ENCODE data around the gene KLF11.
"Not testable (repeated sequence)": the region's sequence is repeated elsewhere in the genome, so short reads cannot be mapped to it uniquely, and the experiment has no call there.

Gene KLF11

DNA sequence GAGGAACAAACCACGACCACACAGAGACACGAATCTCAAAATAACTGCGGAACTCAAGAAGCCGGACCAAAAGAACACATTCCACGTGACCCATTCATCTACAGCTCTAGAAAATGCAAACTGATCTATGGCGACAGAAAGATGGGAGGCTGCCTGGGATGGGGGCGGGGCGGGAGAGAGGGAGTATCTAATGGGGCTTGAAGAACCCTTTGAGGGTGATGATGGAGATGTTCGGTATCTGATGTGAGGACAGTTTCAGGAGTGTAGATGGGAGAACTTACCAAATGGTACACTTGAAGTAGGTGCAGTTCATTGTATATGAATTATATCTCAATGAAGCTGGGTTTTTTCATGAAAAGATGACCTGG, 34.6 kb upstream of the KLF11 start:
- Histone ChIP-seq H3K4me3 (peak overlapping the region; percentile 32; the same call in 1 of the 2 replicates), H3K4me2 (peak overlapping the region; percentile 73), H3K9ac (peak overlapping the region; percentile 57; the same call in 1 of the 2 replicates), H3K4me1 (peaks cover 54% of the 10 kb centered on the region), H3K9me3 (peaks cover 10% of the 10 kb centered on the region), H4K20me1 (no peaks in the 10 kb centered on the region), H3K27ac (peak overlapping the region; percentile 78), H3K36me3 (no peaks in the 10 kb centered on the region), H3K27me3 (no peaks in the 10 kb centered on the region)
- TF ChIP-seq Cebpa-rat (IDR thresholded peaks at IDR 0.05) = no peak

DNA sequence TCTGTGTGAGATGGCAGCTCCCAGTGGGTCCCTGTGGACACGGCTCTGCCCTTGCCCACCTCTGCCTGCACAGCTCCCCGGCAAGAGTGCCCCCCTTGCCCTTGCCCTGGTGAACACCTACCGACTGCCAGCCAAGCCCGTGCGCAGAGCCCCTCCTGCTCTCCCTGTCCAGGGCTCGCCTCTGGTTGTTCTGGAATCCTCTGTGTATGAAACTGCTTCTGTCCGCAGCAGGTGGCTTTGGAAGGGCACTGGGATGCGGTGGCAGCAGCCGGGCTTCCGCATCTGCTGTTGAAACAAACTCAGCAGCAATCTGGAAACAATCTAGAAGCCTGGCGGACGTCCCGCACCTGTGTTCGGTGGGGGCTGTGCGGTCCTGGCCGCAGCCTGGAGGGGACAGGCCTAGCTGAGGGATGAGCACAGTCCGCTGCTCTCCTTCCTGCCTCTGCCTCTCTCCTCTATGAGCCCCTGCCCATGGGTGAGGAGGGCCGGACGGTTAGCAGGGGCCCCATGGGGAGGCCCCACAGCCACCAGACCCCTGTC, 34.0 kb upstream of the KLF11 start:
- Histone ChIP-seq H3K4me1 (peaks cover 54% of the 10 kb centered on the region), H3K4me2 (peak overlapping the region; percentile 73), H4K20me1 (no peaks in the 10 kb centered on the region), H3K4me3 (peak overlapping the region; percentile 16; the same call in 1 of the 2 replicates), H3K9ac (peak overlapping the region; percentile 57), H3K36me3 (no peaks in the 10 kb centered on the region), H3K27me3 (no peaks in the 10 kb centered on the region), H3K27ac (peak overlapping the region; percentile 78), H3K9me3 (peaks cover 10% of the 10 kb centered on the region)
- TF ChIP-seq Cebpa-rat (IDR thresholded peaks at IDR 0.05) = no peak

DNA sequence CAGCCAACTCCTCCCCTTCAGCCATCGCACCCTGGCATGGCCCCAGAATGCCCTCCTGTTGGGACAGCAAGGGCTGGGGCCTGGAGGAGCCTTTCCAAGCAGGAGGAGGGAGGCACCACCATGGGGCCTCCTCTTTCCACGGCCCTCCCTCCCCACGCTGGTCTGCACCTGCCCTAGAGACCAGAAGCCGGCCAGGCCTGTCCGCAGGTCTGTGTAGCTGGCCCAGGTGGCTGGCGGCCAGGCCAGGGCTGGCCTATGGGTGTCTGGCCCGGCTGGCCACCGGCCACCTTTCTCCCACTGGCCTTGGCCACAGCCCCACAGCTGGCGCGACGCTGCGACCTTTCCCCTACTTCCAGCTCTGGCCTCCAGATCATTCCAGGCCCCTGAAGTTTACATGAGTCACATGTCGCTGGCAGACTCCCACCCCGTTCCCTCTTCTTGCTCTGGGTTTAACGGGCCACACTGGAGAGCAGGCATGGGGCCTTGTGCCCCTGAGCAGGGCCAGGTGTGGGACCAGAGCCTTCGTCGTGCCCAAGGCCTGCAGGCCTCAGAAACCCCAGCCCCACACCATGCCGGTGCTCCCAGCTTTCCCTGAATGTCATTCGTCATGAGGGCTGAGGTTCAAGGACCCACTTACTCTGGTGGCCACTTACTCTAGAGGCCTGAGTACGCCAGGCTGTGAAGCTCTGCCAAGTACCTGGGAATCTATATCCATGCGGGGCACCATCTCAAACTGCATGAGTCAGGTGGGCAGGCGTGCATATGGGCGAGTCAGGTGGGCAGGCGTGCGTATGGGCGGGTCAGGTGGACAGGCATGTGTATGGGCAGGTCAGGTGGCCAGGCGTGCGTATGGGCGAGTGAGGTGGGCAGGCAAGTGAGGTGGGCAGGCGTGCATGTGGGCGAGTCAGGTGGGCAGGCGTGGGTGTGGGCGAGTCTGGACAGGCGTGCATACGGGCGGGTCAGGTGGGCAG, 33.3 kb upstream of the KLF11 start:
- Histone ChIP-seq H3K4me2 (peak overlapping the region; percentile 73), H3K4me3 (no peak overlapping the region; the same call in 1 of the 2 replicates)
- TF ChIP-seq Cebpa-rat (IDR thresholded peaks at IDR 0.05) = no peak

DNA sequence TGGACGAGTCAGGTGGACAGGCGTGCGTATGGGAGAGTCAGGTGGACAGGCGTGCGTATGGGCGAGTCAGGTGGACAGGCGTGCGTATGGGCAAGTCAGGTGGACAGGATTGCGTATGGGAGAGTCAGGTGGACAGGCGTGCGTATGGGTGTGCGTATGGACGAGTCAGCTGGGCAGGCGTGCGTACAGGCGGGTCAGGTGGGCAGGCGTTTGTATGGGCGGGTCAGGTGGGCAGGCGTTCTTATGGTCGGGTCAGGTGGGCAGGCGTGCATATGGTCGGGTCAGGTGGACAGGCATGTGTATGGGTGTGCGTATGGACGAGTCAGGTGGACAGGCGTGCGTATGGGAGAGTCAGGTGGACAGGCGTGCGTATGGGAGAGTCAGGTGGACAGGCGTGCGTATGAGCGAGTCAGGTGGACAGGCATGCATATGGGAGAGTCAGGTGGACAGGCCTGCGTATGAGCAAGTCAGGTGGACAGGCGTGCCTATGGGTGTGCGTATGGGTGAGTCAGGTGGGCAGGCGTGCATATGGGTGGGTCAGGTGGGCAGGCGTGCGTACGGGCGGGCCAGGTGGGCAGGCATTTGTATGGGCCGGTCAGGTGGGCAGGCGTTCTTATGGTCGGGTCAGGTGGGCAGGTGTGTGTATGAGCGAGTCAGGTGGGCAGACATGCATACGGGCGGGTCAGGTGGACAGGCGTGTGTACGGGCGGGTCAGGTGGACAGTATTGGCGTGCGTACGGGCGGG, 32.3 kb upstream of the KLF11 start:
- H3K27me3 ChIP-seq, H3K27ac ChIP-seq, H3K9ac ChIP-seq, H3K36me3 ChIP-seq, H3K4me3 ChIP-seq, H4K20me1 ChIP-seq, H3K9me3 ChIP-seq, H3K4me2 ChIP-seq: not testable (repeated sequence)
- H3K4me1 ChIP-seq = peaks cover 46% of the 10 kb centered on the region

More for the DNA sequence above, 33.3 kb upstream of the KLF11 start:
- Histone ChIP-seq H4K20me1 (no peaks in the 10 kb centered on the region), H3K27me3 (no peaks in the 10 kb centered on the region), H3K9me3 (peaks cover 10% of the 10 kb centered on the region), H3K27ac (peak overlapping the region; percentile 78), H3K36me3 (no peaks in the 10 kb centered on the region), H3K4me1 (peaks cover 54% of the 10 kb centered on the region), H3K9ac (peak overlapping the region; percentile 57)

DNA sequence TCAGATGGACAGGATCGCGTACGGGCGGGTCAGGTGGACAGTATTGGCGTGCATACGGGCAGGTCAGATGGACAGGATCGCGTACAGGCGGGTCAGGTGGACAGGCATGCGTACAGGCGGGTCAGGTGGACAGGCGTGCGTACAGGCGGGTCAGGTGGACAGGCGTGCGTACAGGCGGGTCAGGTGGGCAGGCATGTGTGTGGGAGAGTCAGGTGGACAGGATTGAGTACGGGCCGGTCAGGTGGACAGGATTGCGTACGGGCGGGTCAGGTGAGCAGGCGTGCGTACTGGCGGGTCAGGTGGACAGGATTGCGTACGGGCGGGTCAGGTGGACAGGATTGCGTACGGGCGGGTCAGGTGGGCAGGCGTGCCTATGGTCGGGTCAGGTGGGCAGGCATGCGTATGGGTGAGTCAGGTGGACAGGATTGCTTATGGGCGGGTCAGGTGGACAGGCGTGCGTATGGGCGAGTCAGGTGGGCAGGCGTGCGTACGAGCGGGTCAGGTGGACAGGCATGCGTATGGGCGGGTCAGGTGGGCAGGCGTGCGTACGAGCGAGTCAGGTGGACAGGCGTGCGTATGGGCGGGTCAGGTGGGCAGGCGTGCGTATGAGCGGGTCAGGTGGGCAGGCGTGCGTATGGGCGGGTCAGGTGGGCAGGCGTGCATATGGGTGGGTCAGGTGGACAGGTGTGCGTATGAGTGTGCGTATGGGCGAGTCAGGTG, 31.6 kb upstream of the KLF11 start:
- H3K9ac ChIP-seq, H3K27me3 ChIP-seq, H3K36me3 ChIP-seq, H3K4me3 ChIP-seq, H4K20me1 ChIP-seq, H3K9me3 ChIP-seq, H3K4me2 ChIP-seq, H3K27ac ChIP-seq: not testable (repeated sequence)
- H3K4me1 ChIP-seq = peaks cover 39% of the 10 kb centered on the region

DNA sequence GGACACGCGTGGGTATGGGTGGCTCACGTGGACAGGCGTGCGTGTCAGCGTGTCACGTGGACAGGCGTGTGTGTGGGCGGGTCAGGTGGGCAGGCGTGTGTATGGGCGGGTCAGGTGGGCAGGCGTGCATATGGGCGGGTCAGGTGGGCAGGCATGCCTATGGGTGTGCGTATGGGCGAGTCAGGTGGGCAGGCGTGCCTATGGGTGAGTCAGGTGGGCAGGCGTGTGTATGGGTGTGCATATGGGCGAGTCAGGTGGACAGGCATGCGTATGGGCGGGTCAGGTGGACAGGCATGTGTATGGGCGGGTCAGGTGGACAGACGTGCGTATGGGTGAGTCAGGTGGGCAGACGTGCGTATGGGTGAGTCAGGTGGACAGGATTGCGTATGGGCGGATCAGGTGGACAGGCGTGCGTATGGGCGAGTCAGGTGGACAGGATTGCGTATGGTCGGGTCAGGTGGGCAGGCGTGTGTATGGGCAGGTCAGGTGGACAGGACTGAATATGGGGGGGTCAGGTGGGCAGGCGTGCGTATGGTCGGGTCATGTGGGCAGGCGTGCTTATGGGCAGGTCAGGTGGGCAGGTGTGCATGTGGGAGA, 30.9 kb upstream of the KLF11 start:
- H3K9me3 ChIP-seq, H3K27me3 ChIP-seq, H3K4me3 ChIP-seq, H3K4me2 ChIP-seq, H3K9ac ChIP-seq, H4K20me1 ChIP-seq, H3K27ac ChIP-seq, H3K36me3 ChIP-seq: not testable (repeated sequence)
- H3K4me1 ChIP-seq = peaks cover 32% of the 10 kb centered on the region

DNA sequence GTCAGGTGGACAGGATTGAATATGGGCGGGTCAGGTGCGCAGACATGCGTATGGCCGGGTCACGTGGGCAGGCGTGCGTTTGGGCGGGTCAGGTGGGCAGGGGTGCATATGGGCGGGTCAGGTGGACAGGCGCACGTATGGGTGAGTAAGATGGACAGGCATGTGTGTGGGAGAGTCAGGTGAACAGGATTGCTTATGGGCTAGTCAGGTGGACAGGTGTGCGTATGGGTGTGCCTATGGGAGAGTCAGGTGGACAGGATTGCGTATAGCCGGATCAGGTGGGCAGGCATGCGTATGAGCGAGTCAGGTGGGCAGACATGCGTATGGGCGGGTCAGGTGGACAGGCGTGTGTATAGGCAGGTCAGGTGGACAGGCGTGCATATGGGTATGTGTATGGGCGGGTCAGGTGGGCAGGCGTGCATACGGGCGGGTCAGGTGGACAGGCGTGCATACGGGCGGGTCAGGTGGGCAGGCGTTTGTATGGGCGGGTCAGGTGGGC, 30.3 kb upstream of the KLF11 start:
- Histone ChIP-seq H4K20me1 (no peaks in the 10 kb centered on the region), H3K36me3 (no peaks in the 10 kb centered on the region), H3K4me3 (no peak overlapping the region), H3K9ac (no peak overlapping the region), H3K4me2 (no peak overlapping the region), H3K27me3 (no peaks in the 10 kb centered on the region), H3K9me3 (peaks cover 7% of the 10 kb centered on the region), H3K4me1 (peaks cover 27% of the 10 kb centered on the region), H3K27ac (no peak overlapping the region)
- no peak for TF ChIP-seq Cebpa-rat (IDR thresholded peaks at IDR 0.05)

DNA sequence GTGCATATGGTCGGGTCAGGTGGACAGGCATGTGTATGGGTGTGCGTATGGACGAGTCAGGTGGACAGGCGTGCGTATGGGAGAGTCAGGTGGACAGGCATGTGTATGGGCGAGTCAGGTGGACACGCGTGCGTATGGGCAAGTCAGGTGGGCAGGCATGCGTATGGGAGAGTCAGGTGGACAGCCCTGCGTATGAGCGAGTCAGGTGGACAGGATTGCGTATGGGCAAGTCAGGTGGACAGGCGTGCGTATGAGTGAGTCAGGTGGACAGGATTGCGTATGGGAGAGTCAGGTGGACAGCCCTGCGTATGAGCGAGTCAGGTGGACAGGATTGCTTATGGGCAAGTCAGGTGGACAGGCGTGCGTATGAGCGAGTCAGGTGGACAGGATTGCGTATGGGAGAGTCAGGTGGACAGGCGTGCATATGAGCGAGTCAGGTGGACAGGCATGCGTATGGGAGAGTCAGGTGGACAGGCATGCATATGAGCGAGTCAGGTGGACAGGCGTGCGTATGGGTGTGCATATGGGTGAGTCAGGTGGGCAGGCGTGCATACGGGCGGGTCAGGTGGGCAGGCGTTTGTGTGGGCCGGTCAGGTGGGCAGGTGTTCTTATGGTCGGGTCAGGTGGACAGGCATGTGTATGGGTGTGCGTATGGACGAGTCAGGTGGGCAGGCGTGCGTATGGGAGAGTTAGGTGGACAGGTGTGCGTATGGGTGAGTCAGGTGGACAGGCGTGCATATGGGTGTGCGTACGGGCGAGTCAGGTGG, 29.5 kb upstream of the KLF11 start:
- H3K4me3 ChIP-seq = not testable (repeated sequence)

More for the DNA sequence above, 29.5 kb upstream of the KLF11 start:
- H3K27me3 ChIP-seq, H3K9ac ChIP-seq, H3K4me2 ChIP-seq, H3K9me3 ChIP-seq, H3K36me3 ChIP-seq, H4K20me1 ChIP-seq, H3K27ac ChIP-seq: not testable (repeated sequence)
- H3K4me1 ChIP-seq = peaks cover 19% of the 10 kb centered on the region
